Colonic mucosa (tissue), 4 donors: ENCODE data around the gene ANGPTL4. TPM values are rescaled to one million over a fixed set of nuclear protein-coding genes. Genes with fewer than 3 reads are reported as not detected.
"Not testable (repeated sequence)": the region's sequence is repeated elsewhere in the genome, so short reads cannot be mapped to it uniquely, and the experiment has no call there.

Source experiments
- DNase-seq: peaks from one replicate; pipeline ENCODE4 v3.0.0-alpha.2; 2020
- H3K27ac ChIP-seq: fragments of 200-600 bp; one replicate; pipeline ENCODE4 v1.8.0; 2021
- H3K27me3 ChIP-seq: fragments of 200-600 bp; one replicate; pipeline ENCODE4 v1.8.0; 2021
- H3K36me3 ChIP-seq: fragments of 200-600 bp; one replicate; pipeline ENCODE4 v1.8.0; 2021
- H3K4me1 ChIP-seq: fragments of 200-600 bp; one replicate; pipeline ENCODE4 v1.8.0; 2021; ENCODE audit warnings: mild to moderate bottlenecking
- H3K4me3 ChIP-seq: fragments of 200-600 bp; one replicate; pipeline ENCODE4 v1.8.0; 2021
- H3K9ac ChIP-seq, 2 donors: one replicate each; pipeline ENCODE4 v1.7.0; 2013; ENCODE audit warnings: control low read depth in 2 of 2, low read depth in 2 of 2, low read length in 2 of 2
- H3K9me3 ChIP-seq: fragments of 200-600 bp; one replicate; pipeline ENCODE4 v1.8.0; 2021
- intact Hi-C: fragments of 100-400 bp; cut with DNase I; formaldehyde crosslinking; loops from one replicate; pipeline ENCODE4 v1.14.1; 2022
- total RNA-seq, 2 donors: library from RNA; stranded (reverse); fragmentation: NEBNext Ultra II Directional in 1 of 2; extraction: Animal tissue kit (Norgen Biotek cat#: 25700) in 1 of 2; gene quantifications; one replicate each; pipeline ENCODE4 v1.2.1, GENCODE V29; 2021
- TF ChIP-seq, protein P1 (sequence below): fragments of 200-600 bp; IDR thresholded peaks from one replicate; pipeline ENCODE4 v1.8.0; 2022; ENCODE audit warnings: antibody characterized with exemption, mild to moderate bottlenecking
- donor health status: healthy.
- donor health status: DM: no; HTN: no; CAD: no.
- donor health status: DM: no; HTN: no; CAD: no.

Gene ANGPTL4
- total RNA-seq, 2 donors from 2014 or later: 7.7 to 8.1 TPM

DNA sequence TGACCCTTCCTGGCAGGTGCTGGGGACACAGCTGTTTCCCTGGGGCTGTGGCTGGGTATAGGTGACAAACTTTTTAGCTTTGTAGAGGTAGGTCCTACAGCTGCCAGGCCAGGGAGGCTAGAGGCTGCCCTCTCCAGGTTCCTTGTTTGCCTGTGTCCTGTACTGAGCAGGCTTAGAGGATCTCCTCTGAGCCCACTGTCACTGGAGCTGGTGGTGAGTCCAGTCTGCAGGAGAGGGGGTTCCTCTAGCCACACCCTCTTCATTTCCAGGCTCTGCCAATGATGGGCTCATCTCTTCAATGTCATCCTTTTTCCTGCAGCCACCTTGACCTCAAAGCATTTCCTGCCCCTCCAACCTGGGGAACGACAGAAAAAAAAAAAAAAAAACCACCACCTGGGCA is 13.6 kb downstream of the ANGPTL4 start:
- H3K36me3 ChIP-seq: no peaks in the 10 kb centered on the region
- no peak overlapping the region for H3K4me3 ChIP-seq
- H3K4me1 ChIP-seq: no peaks in the 10 kb centered on the region
- intact Hi-C loops: no loop called here
- DNase-seq: no peak
- H3K27me3 ChIP-seq: no peaks in the 10 kb centered on the region
- TF ChIP-seq, protein P1, sequence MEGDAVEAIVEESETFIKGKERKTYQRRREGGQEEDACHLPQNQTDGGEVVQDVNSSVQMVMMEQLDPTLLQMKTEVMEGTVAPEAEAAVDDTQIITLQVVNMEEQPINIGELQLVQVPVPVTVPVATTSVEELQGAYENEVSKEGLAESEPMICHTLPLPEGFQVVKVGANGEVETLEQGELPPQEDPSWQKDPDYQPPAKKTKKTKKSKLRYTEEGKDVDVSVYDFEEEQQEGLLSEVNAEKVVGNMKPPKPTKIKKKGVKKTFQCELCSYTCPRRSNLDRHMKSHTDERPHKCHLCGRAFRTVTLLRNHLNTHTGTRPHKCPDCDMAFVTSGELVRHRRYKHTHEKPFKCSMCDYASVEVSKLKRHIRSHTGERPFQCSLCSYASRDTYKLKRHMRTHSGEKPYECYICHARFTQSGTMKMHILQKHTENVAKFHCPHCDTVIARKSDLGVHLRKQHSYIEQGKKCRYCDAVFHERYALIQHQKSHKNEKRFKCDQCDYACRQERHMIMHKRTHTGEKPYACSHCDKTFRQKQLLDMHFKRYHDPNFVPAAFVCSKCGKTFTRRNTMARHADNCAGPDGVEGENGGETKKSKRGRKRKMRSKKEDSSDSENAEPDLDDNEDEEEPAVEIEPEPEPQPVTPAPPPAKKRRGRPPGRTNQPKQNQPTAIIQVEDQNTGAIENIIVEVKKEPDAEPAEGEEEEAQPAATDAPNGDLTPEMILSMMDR: no peak
- no peak overlapping the region for H3K27ac ChIP-seq
- no peak overlapping the region for H3K9ac ChIP-seq
- H3K9me3 ChIP-seq: no peaks in the 10 kb centered on the region

DNA sequence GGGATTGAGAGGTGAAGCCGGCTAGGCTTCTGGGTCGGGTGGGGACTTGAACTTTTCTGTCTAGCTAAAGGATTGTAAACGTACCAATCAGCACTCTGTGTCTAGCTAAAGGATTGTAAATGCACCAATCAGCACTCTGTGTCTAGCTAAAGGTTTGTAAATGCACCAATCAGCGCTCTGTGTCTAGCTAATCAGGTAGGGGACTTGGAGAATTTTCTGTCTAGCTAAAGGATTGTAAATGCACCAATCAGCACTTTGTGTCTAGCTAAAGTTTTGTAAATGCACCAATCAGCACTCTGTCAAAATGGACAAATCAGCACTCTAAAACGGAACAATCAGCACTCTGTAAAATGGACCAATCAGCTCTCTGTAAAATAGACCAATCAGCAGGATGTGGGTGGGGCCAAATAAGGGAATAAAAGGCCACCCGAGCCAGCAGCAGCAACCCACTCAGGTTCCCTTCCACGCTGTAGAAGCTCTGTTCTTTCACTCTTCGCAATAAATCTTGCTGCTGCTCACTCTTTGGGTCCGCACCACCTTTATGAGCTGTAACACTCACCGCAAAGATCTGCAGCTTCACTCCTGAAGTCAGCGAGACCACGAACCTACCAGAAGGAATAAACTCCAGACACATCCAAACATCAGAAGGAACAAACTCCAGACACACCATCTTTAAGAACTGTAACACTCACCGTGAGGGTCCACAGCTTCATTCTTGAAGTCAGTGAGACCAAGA is 15.4 kb downstream of the ANGPTL4 start:
- H3K4me3 ChIP-seq, intact Hi-C loops, H3K27ac ChIP-seq: not testable (repeated sequence)

DNA sequence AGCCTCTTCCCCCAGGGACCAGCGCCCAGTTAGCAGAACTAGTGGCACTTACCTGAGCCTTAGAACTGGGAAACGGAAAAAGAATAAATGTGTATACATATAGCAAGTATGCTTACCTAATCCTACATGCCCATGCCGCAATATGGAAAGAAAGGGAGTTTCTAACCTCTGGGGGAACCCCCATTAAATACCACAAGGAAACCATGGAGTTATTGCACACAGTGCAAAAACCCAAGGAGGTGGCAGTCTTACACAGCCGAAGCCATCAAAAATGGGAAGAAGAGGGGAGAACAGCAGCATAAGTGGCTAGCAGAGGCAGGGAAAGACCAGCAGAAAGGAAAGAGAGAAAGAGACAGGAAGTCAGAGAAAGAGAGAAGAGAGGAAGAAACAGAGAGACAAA is 20.6 kb downstream of the ANGPTL4 start:
- intact Hi-C loops, H3K27me3 ChIP-seq, H3K36me3 ChIP-seq, H3K9ac ChIP-seq, H3K27ac ChIP-seq, H3K4me1 ChIP-seq, H3K4me3 ChIP-seq, H3K9me3 ChIP-seq, DNase-seq: not testable (repeated sequence)

More for the DNA sequence above, 15.4 kb downstream of the ANGPTL4 start:
- H3K4me1 ChIP-seq, H3K9ac ChIP-seq, H3K27me3 ChIP-seq, DNase-seq, H3K36me3 ChIP-seq, H3K9me3 ChIP-seq: not testable (repeated sequence)

DNA sequence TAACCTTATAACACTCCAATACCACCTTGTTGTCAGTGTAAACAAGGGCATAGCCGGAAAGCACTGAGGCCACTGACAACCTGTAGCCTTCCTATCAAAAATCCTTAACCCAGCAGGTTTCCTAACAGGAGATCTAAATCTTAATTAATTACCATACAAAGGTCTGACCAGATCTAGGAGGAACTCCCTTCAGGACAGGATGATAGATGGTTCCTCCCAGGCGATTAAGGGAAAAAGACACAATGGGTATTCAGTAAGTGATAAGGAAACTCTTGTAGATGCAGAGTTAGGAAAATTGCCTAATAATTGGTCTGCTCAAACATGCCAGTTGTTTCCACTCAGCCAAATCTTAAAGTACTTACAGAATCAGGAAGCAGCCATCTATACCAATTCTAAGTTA is 21.1 kb downstream of the ANGPTL4 start:
- H3K27me3 ChIP-seq, H3K9ac ChIP-seq, H3K9me3 ChIP-seq, H3K4me1 ChIP-seq, H3K4me3 ChIP-seq, intact Hi-C loops, DNase-seq, H3K27ac ChIP-seq, H3K36me3 ChIP-seq: not testable (repeated sequence)

DNA sequence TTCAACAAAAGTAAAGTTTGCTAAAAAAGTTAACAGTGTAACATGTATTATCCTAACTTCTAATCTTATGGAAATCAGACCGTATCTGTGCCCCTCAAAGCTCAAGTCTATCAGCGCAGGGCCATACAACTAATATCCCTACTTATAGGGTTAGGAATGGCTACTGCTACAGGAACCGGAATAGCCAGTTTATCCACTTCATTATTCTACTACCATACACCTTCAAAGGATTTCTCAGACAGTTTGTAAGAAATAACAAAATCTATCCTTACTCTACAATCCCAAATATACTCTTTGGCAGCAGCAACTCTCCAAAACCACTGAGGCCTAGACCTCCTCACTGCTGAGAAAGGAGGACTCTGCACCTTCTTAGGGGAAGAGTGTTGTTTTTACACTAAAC is 21.6 kb downstream of the ANGPTL4 start:
- intact Hi-C loops, DNase-seq, H3K9me3 ChIP-seq, H3K9ac ChIP-seq, H3K4me3 ChIP-seq, H3K27ac ChIP-seq, H3K27me3 ChIP-seq, H3K36me3 ChIP-seq, H3K4me1 ChIP-seq: not testable (repeated sequence)

DNA sequence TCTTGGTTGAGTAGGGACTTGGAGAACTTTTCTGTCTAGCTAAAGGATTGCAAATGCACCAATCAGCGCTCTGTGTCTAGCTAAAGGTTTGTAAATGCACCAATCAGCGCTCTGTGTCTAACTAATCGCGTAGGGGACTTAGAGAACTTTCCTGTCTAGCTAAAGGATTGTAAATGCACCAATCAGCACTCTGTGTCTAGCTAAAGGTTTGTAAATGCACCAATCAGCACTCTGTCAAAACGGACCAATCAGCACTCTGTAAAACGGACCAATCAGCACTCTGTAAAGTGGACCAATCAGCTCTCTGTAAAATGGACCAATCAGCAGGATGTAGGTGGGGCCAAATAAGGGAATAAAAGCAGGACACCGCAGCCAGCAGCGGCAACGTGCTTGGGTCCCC is 22.5 kb downstream of the ANGPTL4 start:
- H3K27ac ChIP-seq, H3K36me3 ChIP-seq, DNase-seq, H3K9ac ChIP-seq, intact Hi-C loops, H3K27me3 ChIP-seq, H3K4me3 ChIP-seq, H3K9me3 ChIP-seq, H3K4me1 ChIP-seq: not testable (repeated sequence)

DNA sequence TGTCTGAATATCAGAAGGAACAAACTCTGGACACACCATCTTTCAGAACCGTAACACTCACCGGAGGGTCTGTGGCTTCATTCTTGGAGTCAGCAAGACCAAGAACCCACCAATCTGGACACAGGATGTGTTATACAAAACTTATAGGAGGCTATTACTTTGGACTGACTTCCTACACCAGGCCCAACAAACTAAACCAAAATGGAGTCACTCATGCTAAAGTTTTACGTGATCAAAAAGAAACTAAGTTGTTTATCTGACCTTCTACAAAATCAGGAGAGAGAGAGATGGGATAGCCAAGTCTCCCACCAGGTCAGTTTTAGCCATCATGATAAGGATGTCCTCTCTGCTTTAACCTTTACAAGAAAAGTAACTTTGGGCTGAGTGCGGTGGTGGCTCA is 23.0 kb downstream of the ANGPTL4 start:
- TF ChIP-seq, protein P1: no peak
- H3K4me1 ChIP-seq: peaks cover 11% of the 10 kb centered on the region
- H3K36me3 ChIP-seq: no peaks in the 10 kb centered on the region
- DNase-seq: no peak
- intact Hi-C loops: no loop called here
- H3K9ac ChIP-seq: no peak overlapping the region
- no peak overlapping the region for H3K4me3 ChIP-seq
- no peaks in the 10 kb centered on the region for H3K27me3 ChIP-seq
- no peaks in the 10 kb centered on the region for H3K9me3 ChIP-seq
- H3K27ac ChIP-seq: no peak overlapping the region

DNA sequence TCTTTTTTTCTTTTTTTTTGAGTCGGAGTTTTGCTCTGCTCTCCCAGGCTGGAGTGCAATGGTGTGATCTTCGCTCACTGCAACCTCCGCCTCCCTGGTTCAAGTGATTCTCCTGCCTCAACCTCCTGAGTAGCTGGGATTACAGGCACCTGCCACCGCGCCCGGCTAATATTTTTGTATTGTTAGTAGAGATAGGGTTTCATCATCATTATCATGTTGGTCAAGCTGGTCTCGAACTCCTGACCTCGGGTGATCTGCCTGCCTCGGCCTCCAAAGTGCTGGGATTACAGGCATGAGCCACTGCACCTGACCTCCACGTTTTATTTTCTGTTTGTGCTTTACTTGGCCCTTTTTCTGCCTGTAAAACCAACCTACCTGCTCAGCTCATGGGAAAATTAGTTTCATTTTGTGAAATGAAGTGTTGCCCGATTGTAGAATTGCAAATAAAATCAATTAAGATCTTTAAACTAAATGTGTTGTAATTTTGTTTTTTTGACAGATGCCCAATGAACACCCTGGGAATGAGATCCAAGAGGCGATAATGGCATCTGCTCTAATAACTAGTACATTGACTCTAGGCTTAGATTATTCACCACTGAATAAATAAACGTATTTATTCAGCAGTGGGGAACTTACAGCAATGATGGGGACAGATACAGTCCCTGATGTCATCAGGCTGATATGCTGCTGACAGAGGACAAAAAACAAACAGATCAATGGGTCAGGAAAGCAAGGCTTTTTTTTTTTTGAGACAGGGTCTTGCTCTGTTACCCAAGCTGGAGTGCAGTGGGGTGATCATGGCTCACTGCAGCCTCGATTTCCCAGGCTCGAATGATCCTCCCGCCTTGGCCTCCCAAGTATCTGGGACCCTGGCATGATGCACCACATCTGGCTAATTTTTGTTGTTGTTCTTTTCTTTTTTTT is 24.0 kb downstream of the ANGPTL4 start:
- H3K27me3 ChIP-seq: no peaks in the 10 kb centered on the region
- H3K4me1 ChIP-seq: peaks cover 14% of the 10 kb centered on the region
- intact Hi-C loops: no loop called here
- H3K27ac ChIP-seq: no peak overlapping the region
- H3K9ac ChIP-seq: no peak overlapping the region
- no peak for DNase-seq
- TF ChIP-seq, protein P1: no peak
- H3K9me3 ChIP-seq: no peaks in the 10 kb centered on the region
- H3K36me3 ChIP-seq: no peaks in the 10 kb centered on the region
- H3K4me3 ChIP-seq: no peak overlapping the region
